GM18517 (cell line): Measurements from ENCODE around the gene HABP4.

Source experiments
- ATAC-seq: cut with Tn5 transposase; IDR thresholded peaks from one replicate; pipeline ENCODE4 v1.9.1; 2021; ENCODE audit warnings: mild to moderate bottlenecking, moderate library complexity; ENCODE audit not compliant: unreplicated experiment

The HABP4 gene

GRCh38 chr9:96430377-96430776, 19.6 kb upstream of the HABP4 start:
- ATAC-seq, result no peak

- ATAC-seq, result no peak
Observed at GRCh38 chr9:96435345-96435744, 14.6 kb upstream of the HABP4 start.

- ATAC-seq, result no peak
Observed at GRCh38 chr9:96436063-96436455, 13.9 kb upstream of the HABP4 start.

GRCh38 chr9:96436456-96437126, 13.4 kb upstream of the HABP4 start:
- ATAC-seq, result no peak

GRCh38 chr9:96437454-96437853, 12.5 kb upstream of the HABP4 start:
- ATAC-seq, result no peak

- ATAC-seq, result no peak
Observed at GRCh38 chr9:96440671-96441199, 9.2 kb upstream of the HABP4 start.

GRCh38 chr9:96441798-96442445, 8.0 kb upstream of the HABP4 start:
- no peak for ATAC-seq

- ATAC-seq, result no peak
Observed at GRCh38 chr9:96442491-96442890, 7.5 kb upstream of the HABP4 start.

- no peak for ATAC-seq
Observed at GRCh38 chr9:96447406-96447805, 2.6 kb upstream of the HABP4 start.

- no peak for ATAC-seq
Observed at GRCh38 chr9:96448546-96449170, 1.3 kb upstream of the HABP4 start.

- ATAC-seq, result peak; percentile 34
Observed at GRCh38 chr9:96449523-96449844, 485 bp upstream of the HABP4 start.

- ATAC-seq, result no peak
Observed at GRCh38 chr9:96450613-96451528, 902 bp downstream of the HABP4 start.

- ATAC-seq, result no peak
Observed at GRCh38 chr9:96453625-96454024, 3.7 kb downstream of the HABP4 start.

- no peak for ATAC-seq
Observed at GRCh38 chr9:96457266-96457665, 7.3 kb downstream of the HABP4 start.

- ATAC-seq, result no peak
Observed at GRCh38 chr9:96458226-96458625, 8.3 kb downstream of the HABP4 start.

- ATAC-seq, result no peak
Observed at GRCh38 chr9:96459268-96460007, 9.5 kb downstream of the HABP4 start.

GRCh38 chr9:96460470-96460869, 10.5 kb downstream of the HABP4 start:
- ATAC-seq, result no peak

GRCh38 chr9:96460882-96461281, 10.9 kb downstream of the HABP4 start:
- no peak for ATAC-seq

GRCh38 chr9:96461336-96461735, 11.4 kb downstream of the HABP4 start:
- no peak for ATAC-seq

GRCh38 chr9:96462541-96462940, 12.6 kb downstream of the HABP4 start:
- ATAC-seq, result no peak
